GM13976 (cell line): Measurements from ENCODE around the gene RPS14.
"Not testable (repeated sequence)": the region's sequence is repeated elsewhere in the genome, so short reads cannot be mapped to it uniquely, and the experiment has no call there.

ENCODE experiments used
- DNase-seq: peaks from one replicate; pipeline ENCODE4 v3.0.0; 2012; ENCODE audit warnings: low spot score
- CTCF ChIP-seq: IDR thresholded peaks from 2 replicates; pipeline ENCODE4 v1.5.1; 2012; ENCODE audit warnings: borderline replicate concordance, mild to moderate bottlenecking; ENCODE audit not compliant: insufficient read depth; ENCODE audit errors: extremely low read depth, missing control alignments, control extremely low read depth
- in situ Hi-C: fragments of 300-500 bp; cut with MboI; formaldehyde crosslinking; loops from one replicate; pipeline ENCODE4 v1.12.0; 2022; ENCODE audit warnings: low sequenced_read_pairs, mixed read lengths, inconsistent platforms; ENCODE audit not compliant: unreplicated experiment

The RPS14 gene

GRCh38 chr5:150419630-150420270 is 29.8 kb downstream of the RPS14 start:
- TF ChIP-seq CTCF = no peak
- in situ Hi-C loops = no loop called here
- no peak for DNase-seq

- DNase-seq, in situ Hi-C loops: not testable (repeated sequence)
These were observed 35.4 kb downstream of the RPS14 start for GRCh38 chr5:150413902-150414790.

- DNase-seq = no peak
- in situ Hi-C loops = no loop called here
- TF ChIP-seq CTCF = no peak
These were observed 36.2 kb downstream of the RPS14 start for GRCh38 chr5:150413176-150413901.

GRCh38 chr5:150412319-150413175 is 37.0 kb downstream of the RPS14 start, which contains the start of gene CD74:
CD74 (minus strand) TSS chr5:150412910; CDS start chr5:150412749, 161 bp downstream.
- peak; percentile 90 for DNase-seq

GRCh38 chr5:150411245-150411979 is 38.1 kb downstream of the RPS14 start:
- no peak for TF ChIP-seq CTCF
- DNase-seq = no peak
- in situ Hi-C loops = no loop called here

More at GRCh38 chr5:150412319-150413175, 37.0 kb downstream of the RPS14 start, which contains the start of gene CD74:
- in situ Hi-C loops = no loop called here
- TF ChIP-seq CTCF = no peak

GRCh38 chr5:150410524-150411244 is 38.9 kb downstream of the RPS14 start:
- in situ Hi-C loops = no loop called here
- no peak for DNase-seq
- no peak for TF ChIP-seq CTCF
